ENCODE data around the gene SAMD4B. TPM values are rescaled to one million over a fixed set of nuclear protein-coding genes. Genes with fewer than 3 reads are reported as not detected.

SAMD4B gene
- total RNA-seq, 1 donor from 2014 or later: 60.7 TPM

DNA sequence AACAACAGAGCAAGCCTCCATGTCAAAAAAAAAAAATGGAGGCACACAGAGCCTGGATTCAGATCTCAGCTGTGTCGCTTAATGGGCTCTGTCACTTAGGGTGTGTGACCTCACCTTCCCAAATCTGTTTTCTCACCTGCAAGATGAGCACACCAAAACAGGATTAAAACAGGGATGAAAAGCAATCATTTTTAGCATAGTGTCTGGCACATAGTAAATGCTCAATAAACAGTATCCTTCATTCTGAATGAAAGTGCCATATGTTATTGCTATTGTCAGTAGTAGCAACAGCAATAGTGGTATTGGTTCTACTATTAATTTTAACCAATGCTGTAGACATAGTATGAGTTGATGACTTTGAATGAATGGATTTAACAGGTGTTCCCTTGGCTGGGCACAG lies 23.3 kb downstream of the SAMD4B start:
- Mint-ChIP-seq H3K36me3 (ENCODE audit: low read depth) (peaks cover 57% of the 10 kb centered on the region), H3K27ac (no peak overlapping the region), H3K27me3 (no peaks in the 10 kb centered on the region), H3K4me3 (no peak overlapping the region), H3K4me1 (peaks cover 35% of the 10 kb centered on the region), H3K9me3 (no peaks in the 10 kb centered on the region)
- ChIA-PET POLR2A (no interaction called here), CTCF (no interaction called here)
- intact Hi-C loops (cut with micrococcal nuclease): no loop called here
- TF ChIP-seq, protein P1, sequence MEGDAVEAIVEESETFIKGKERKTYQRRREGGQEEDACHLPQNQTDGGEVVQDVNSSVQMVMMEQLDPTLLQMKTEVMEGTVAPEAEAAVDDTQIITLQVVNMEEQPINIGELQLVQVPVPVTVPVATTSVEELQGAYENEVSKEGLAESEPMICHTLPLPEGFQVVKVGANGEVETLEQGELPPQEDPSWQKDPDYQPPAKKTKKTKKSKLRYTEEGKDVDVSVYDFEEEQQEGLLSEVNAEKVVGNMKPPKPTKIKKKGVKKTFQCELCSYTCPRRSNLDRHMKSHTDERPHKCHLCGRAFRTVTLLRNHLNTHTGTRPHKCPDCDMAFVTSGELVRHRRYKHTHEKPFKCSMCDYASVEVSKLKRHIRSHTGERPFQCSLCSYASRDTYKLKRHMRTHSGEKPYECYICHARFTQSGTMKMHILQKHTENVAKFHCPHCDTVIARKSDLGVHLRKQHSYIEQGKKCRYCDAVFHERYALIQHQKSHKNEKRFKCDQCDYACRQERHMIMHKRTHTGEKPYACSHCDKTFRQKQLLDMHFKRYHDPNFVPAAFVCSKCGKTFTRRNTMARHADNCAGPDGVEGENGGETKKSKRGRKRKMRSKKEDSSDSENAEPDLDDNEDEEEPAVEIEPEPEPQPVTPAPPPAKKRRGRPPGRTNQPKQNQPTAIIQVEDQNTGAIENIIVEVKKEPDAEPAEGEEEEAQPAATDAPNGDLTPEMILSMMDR (IDR thresholded peaks at IDR 0.05): no peak
- ATAC-seq (ENCODE audit: low read depth): no peak
- DNase-seq: no peak

DNA sequence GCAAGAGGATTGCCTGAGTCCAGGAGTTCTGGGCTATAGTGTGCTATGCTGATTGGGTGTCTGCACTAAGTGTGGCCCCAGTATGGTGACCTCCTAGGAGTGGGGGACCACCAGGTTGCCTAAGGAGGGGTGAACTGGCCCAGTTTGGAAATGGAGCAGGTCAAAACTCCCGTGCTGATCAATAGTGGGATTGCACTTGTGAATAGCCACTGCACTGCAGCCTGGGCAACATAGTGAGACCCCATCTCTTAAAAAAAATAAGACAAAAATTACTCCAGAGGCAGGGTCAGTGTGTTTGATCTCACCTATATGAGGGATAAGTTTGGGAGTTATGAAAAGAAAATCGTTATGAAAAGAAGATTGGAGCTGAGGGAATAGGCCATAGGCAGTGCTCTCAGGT lies 27.0 kb downstream of the SAMD4B start:
- no peak for DNase-seq
- intact Hi-C loops (cut with micrococcal nuclease): no loop called here
- no peak overlapping the region for H3K4me3 Mint-ChIP-seq
- no peak for ATAC-seq (ENCODE audit: low read depth)
- H3K9me3 Mint-ChIP-seq: no peaks in the 10 kb centered on the region
- no peak overlapping the region for H3K27ac Mint-ChIP-seq
- POLR2A ChIA-PET: no interaction called here
- CTCF ChIA-PET: no interaction called here
- H3K27me3 Mint-ChIP-seq: no peaks in the 10 kb centered on the region
- H3K36me3 Mint-ChIP-seq (ENCODE audit: low read depth): peaks cover 51% of the 10 kb centered on the region
- TF ChIP-seq, protein P1 (IDR thresholded peaks at IDR 0.05): no peak
- H3K4me1 Mint-ChIP-seq: peaks cover 12% of the 10 kb centered on the region

DNA sequence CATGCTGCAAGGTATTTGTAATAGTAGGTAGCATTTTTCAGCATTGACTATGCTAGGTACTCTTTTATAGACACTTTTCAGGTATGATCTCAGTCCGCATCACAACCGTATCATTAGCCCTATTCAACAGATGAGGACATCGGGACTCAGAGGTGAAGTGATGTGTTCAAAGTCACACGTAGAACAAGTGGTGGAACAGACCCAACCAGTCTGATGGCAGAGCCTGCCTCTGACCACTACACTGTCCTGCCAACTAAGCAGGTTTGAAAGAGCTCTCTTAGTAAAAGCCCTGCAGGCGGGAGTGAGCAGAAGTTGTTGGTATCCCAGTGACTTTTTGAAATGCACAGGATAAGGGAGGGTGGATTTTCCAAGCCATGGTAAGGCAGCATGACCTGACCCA lies 28.5 kb downstream of the SAMD4B start:
- intact Hi-C loops (cut with micrococcal nuclease): no loop called here
- Mint-ChIP-seq H3K27ac (no peak overlapping the region), H3K36me3 (ENCODE audit: low read depth) (peaks cover 59% of the 10 kb centered on the region), H3K9me3 (no peaks in the 10 kb centered on the region), H3K27me3 (no peaks in the 10 kb centered on the region), H3K4me1 (peaks cover 3% of the 10 kb centered on the region), H3K4me3 (no peak overlapping the region)
- DNase-seq: no peak
- CTCF ChIA-PET: interaction anchor here (1.1 kb wide), 1 partner anchor 20 kb away, joined by 3 read pairs; no protein-coding TSS in a partner anchor
- TF ChIP-seq, protein P1 (IDR thresholded peaks at IDR 0.05): no peak
- POLR2A ChIA-PET: interaction anchor here (0.6 kb wide), 1 partner anchor 1200 kb away, joined by 3 read pairs; no protein-coding TSS in a partner anchor
- ATAC-seq (ENCODE audit: low read depth): no peak

DNA sequence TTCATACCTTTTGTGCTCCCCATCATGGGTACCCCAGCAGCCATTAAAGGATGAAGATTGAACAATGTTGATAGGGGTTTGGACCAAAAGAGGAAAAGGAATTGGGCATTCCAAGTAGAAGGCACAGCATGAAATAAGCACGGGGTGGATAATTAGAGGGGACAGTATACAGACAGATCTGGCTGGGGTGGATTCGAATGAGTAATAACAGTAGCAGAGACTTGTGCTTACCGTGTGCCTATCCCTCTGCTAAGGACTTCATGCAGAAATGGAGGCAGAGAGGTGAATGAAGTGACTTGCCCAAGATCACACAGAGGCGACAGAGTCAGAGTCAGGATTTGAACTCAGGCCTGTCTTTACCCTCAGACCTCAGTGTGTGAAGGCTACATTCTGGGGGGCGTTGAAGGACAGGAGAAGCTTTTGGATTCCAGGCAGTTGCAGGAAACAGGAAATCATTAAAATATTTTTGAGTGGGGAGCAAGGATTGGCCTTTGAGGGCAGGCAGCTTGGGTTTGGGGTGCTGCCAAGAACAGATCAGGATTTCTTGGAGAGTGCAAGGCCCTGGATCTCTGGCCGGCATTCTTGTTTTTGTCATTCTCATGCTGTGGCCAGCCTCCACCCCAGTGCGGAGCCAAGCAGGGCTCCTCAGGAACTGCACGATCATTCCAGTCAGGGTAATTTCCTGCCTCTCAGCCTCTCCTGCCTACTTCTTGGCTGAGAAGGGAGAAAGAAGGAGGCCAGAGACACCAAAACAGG lies 30.0 kb downstream of the SAMD4B start:
- Mint-ChIP-seq H3K9me3 (no peaks in the 10 kb centered on the region), H3K4me3 (no peak overlapping the region), H3K36me3 (ENCODE audit: low read depth) (peaks cover 69% of the 10 kb centered on the region), H3K4me1 (no peaks in the 10 kb centered on the region), H3K27me3 (no peaks in the 10 kb centered on the region), H3K27ac (no peak overlapping the region)
- CTCF ChIA-PET: no interaction called here
- no peak for DNase-seq
- no peak for ATAC-seq (ENCODE audit: low read depth)
- TF ChIP-seq, protein P1 (IDR thresholded peaks at IDR 0.05): no peak
- POLR2A ChIA-PET: no interaction called here
- intact Hi-C loops (cut with micrococcal nuclease): no loop called here

DNA sequence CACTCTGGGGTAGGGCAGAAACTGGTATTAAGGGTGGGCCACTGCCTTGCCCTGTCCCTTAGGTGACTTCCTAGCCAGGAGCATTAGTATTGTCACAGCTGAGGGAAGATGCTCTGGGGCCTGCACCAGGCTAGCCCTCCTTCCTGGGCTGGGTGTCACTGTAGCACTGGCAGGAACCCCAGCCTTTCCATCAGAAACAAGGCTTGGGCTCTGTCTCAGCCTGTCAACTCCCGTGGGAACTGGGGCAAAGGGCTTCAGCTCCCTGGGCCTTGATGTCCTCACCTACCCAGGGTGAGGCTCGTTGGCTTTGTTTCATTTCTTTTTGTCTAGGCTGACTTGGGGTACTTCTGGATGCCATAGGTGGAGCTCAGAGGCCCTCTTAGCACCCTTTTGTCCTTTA lies 30.7 kb downstream of the SAMD4B start:
- Mint-ChIP-seq H3K9me3 (no peaks in the 10 kb centered on the region), H3K27ac (no peak overlapping the region), H3K4me1 (no peaks in the 10 kb centered on the region), H3K27me3 (no peaks in the 10 kb centered on the region), H3K4me3 (no peak overlapping the region), H3K36me3 (ENCODE audit: low read depth) (peaks cover 76% of the 10 kb centered on the region)
- intact Hi-C loops (cut with micrococcal nuclease): no loop called here
- CTCF ChIA-PET: no interaction called here
- ATAC-seq (ENCODE audit: low read depth) (no peak), DNase-seq (no peak)
- POLR2A ChIA-PET: no interaction called here
- TF ChIP-seq, protein P1 (IDR thresholded peaks at IDR 0.05): no peak

Data from activated B cell treated with CpG ODN at 0.5 μM for 24 hours (primary cell).